Dermis blood vessel endothelial cell (primary cell): Measurements from ENCODE around the gene KCNIP3. TPM values are rescaled to one million over a fixed set of nuclear protein-coding genes. Genes with fewer than 3 reads are reported as not detected.

Experiments
- DNase-seq: peaks from one replicate; pipeline ENCODE4 v3.0.0; 2010
- total RNA-seq: library from RNA; depleted of rRNA; stranded (reverse); fragments of >200 nt; gene quantifications from 2 replicates; pipeline ENCODE4 v1.2.3, GENCODE V29; 2014

The KCNIP3 gene
- total RNA-seq, 1 donor from 2014 or later, result 0.51 TPM

GRCh38 chr2:95314964-95315611 lies 17.9 kb downstream of the KCNIP3 start:
- DNase-seq, result peak; percentile 48

- DNase-seq, result no peak
These were observed 18.8 kb downstream of the KCNIP3 start for GRCh38 chr2:95315801-95316411.

GRCh38 chr2:95316466-95317122 lies 19.4 kb downstream of the KCNIP3 start:
- no peak for DNase-seq

- no peak for DNase-seq
These were observed 20.0 kb downstream of the KCNIP3 start for GRCh38 chr2:95317123-95317500.

- no peak for DNase-seq
These were observed 20.7 kb downstream of the KCNIP3 start for GRCh38 chr2:95317665-95318425.

- DNase-seq, result no peak
These were observed 21.5 kb downstream of the KCNIP3 start for GRCh38 chr2:95318431-95319220.

- DNase-seq, result no peak
These were observed 22.6 kb downstream of the KCNIP3 start for GRCh38 chr2:95319481-95320343.

GRCh38 chr2:95320344-95320712 lies 23.2 kb downstream of the KCNIP3 start:
- no peak for DNase-seq

GRCh38 chr2:95320986-95321767 lies 24.0 kb downstream of the KCNIP3 start:
- no peak for DNase-seq

GRCh38 chr2:95323347-95324155 lies 26.4 kb downstream of the KCNIP3 start:
- DNase-seq, result peak; percentile 41

GRCh38 chr2:95325026-95325425 lies 27.9 kb downstream of the KCNIP3 start:
- no peak for DNase-seq

- DNase-seq, result no peak
These were observed 28.7 kb downstream of the KCNIP3 start for GRCh38 chr2:95325590-95326432.

- DNase-seq, result no peak
These were observed 29.4 kb downstream of the KCNIP3 start for GRCh38 chr2:95326433-95327140.

- no peak for DNase-seq
These were observed 30.7 kb downstream of the KCNIP3 start for GRCh38 chr2:95327861-95328260.

GRCh38 chr2:95328358-95329125 lies 31.4 kb downstream of the KCNIP3 start:
- no peak for DNase-seq

- DNase-seq, result no peak
These were observed 32.3 kb downstream of the KCNIP3 start for GRCh38 chr2:95329401-95329800.
